ENCODE results near the gene PCBP1.
"Not testable (repeated sequence)": the region's sequence is repeated elsewhere in the genome, so short reads cannot be mapped to it uniquely, and the experiment has no call there.

Gene PCBP1

GRCh38 chr2:70083344-70084156 is 3.7 kb upstream of the PCBP1 start:
- no peak for DNase-seq

GRCh38 chr2:70084973-70085710 is 2.1 kb upstream of the PCBP1 start:
- DNase-seq: peak; percentile 47

- no peak for DNase-seq
Observed at GRCh38 chr2:70085711-70086277, 1.5 kb upstream of the PCBP1 start.

GRCh38 chr2:70086278-70086837 is 919 bp upstream of the PCBP1 start:
- no peak for DNase-seq

- DNase-seq: no peak
Observed at GRCh38 chr2:70087702-70088597, 673 bp downstream of the PCBP1 start.

- no peak for DNase-seq
Observed at GRCh38 chr2:70088598-70089219, 1.4 kb downstream of the PCBP1 start.

- DNase-seq: no peak
Observed at GRCh38 chr2:70089220-70089982, 2.1 kb downstream of the PCBP1 start.

- no peak for DNase-seq
Observed at GRCh38 chr2:70089983-70090525, 2.8 kb downstream of the PCBP1 start.

- no peak for DNase-seq
Observed at GRCh38 chr2:70090706-70091334, 3.5 kb downstream of the PCBP1 start.

- DNase-seq: no peak
Observed at GRCh38 chr2:70091364-70091763, 4.1 kb downstream of the PCBP1 start.

- no peak for DNase-seq
Observed at GRCh38 chr2:70091816-70092215, 4.5 kb downstream of the PCBP1 start.

- DNase-seq: not testable (repeated sequence)
Observed at GRCh38 chr2:70092576-70093243, 5.4 kb downstream of the PCBP1 start.

GRCh38 chr2:70094171-70094977 is 7.1 kb downstream of the PCBP1 start:
- no peak for DNase-seq

- DNase-seq: no peak
Observed at GRCh38 chr2:70094978-70095719, 7.9 kb downstream of the PCBP1 start.

- no peak for DNase-seq
Observed at GRCh38 chr2:70095720-70096670, 8.7 kb downstream of the PCBP1 start.

- no peak for DNase-seq
Observed at GRCh38 chr2:70098032-70098431, 10.8 kb downstream of the PCBP1 start.

- DNase-seq: no peak
Observed at GRCh38 chr2:70099270-70099669, 12.0 kb downstream of the PCBP1 start.
